Hepatocyte (in vitro differentiated cells): Measurements from ENCODE around the gene UNC13A. TPM values are rescaled to one million over a fixed set of nuclear protein-coding genes. Genes with fewer than 3 reads are reported as not detected.

ENCODE experiments used
- DNase-seq: peaks from one replicate; pipeline ENCODE4 v3.0.0-alpha.2; 2016; ENCODE audit warnings: low spot score
- H2AFZ ChIP-seq: fragments of 200-600 bp; sonication (generic); 2 replicates; pipeline ENCODE4 v1.6.0; 2016; ENCODE audit warnings: antibody characterized with exemption, mild to moderate bottlenecking
- H3K27ac ChIP-seq: fragments of 200-600 bp; sonication (generic); 2 replicates; pipeline ENCODE4 v1.5.1; 2016; ENCODE audit warnings: mild to moderate bottlenecking
- H3K27me3 ChIP-seq: fragments of 200-600 bp; sonication (generic); 2 replicates; pipeline ENCODE4 v1.6.1; 2016
- H3K36me3 ChIP-seq: fragments of 200-600 bp; sonication (generic); replicated peaks from 2 replicates; pipeline ENCODE4 v1.5.1; 2016; ENCODE audit warnings: low read depth; ENCODE audit not compliant: insufficient read depth
- H3K4me1 ChIP-seq: fragments of 200-600 bp; sonication (generic); 2 replicates; pipeline ENCODE4 v1.5.1; 2016; ENCODE audit warnings: mild to moderate bottlenecking, moderate library complexity; ENCODE audit not compliant: insufficient read depth
- H3K4me2 ChIP-seq: fragments of 200-600 bp; sonication (generic); 2 replicates; pipeline ENCODE4 v1.6.0; 2016
- H3K4me3 ChIP-seq: fragments of 200-600 bp; sonication (generic); 2 replicates; pipeline ENCODE4 v1.5.1; 2016; ENCODE audit warnings: mild to moderate bottlenecking
- H3K79me2 ChIP-seq: fragments of 200-600 bp; sonication (generic); 2 replicates; pipeline ENCODE4 v1.6.0; 2017; ENCODE audit warnings: mild to moderate bottlenecking
- H3K9me2 ChIP-seq: fragments of 200-600 bp; sonication (generic); replicated peaks from 2 replicates; pipeline ENCODE4 v1.6.0; 2017; ENCODE audit warnings: mild to moderate bottlenecking; ENCODE audit not compliant: insufficient read depth
- H3K9me3 ChIP-seq: fragments of 200-600 bp; sonication (generic); 2 replicates; pipeline ENCODE4 v1.5.1; 2016; ENCODE audit warnings: low read depth, mild to moderate bottlenecking
- H4K20me1 ChIP-seq: fragments of 200-600 bp; sonication (generic); 2 replicates; pipeline ENCODE4 v1.6.0; 2016; ENCODE audit warnings: mild to moderate bottlenecking; ENCODE audit not compliant: insufficient read depth, poor library complexity, severe bottlenecking
- CTCF ChIP-seq: fragments of 200-600 bp; sonication (generic); IDR thresholded peaks from 2 replicates; pipeline ENCODE4 v1.5.1; 2016; ENCODE audit warnings: antibody characterized with exemption, mild to moderate bottlenecking; ENCODE audit not compliant: poor library complexity
- EZH2 ChIP-seq: fragments of 200-600 bp; sonication (generic); IDR thresholded peaks from 2 replicates; pipeline ENCODE4 v1.6.1; 2016; ENCODE audit warnings: antibody characterized with exemption, mild to moderate bottlenecking, borderline replicate concordance
- EZH2phosphoT487 ChIP-seq: fragments of 200-600 bp; sonication (generic); IDR thresholded peaks from one replicate; pipeline ENCODE4 v1.6.1; 2018; ENCODE audit warnings: antibody characterized with exemption, mild to moderate bottlenecking, low read depth, moderate library complexity; ENCODE audit not compliant: unreplicated experiment, severe bottlenecking
- WGBS: methylation state at CpG from one replicate; pipeline ENCODE4 v1.1.6; 2016; ENCODE audit warnings: low lambda C conversion rate; ENCODE audit errors: missing lambda C conversion rate; 5-methylcytosine and 5-hydroxymethylcytosine counted together
- polyA plus RNA-seq: library from polyadenylated mRNA; unstranded; fragments of >200 nt; fragmentation: Nextera tagmentation; extraction: Ambion mirVana; gene quantifications from 2 replicates; pipeline ENCODE4 v1.2.1, GENCODE V29; 2016
- total RNA-seq: library from RNA; depleted of rRNA; stranded (reverse); fragments of >200 nt; gene quantifications from 2 replicates; pipeline ENCODE4 v1.2.3, GENCODE V29; 2014

Gene UNC13A
- total and polyA plus RNA-seq, 2 experiments from 2014 or later, result 0.10 TPM; not detected in 1

GRCh38 chr19:17676295-17676694, 11.9 kb downstream of the UNC13A start:
- H4K20me1 ChIP-seq, result no peaks in the 10 kb centered on the region
- H3K9me2 ChIP-seq, result no peaks in the 10 kb centered on the region
- peaks cover 31% of the 10 kb centered on the region for H3K27me3 ChIP-seq
- H3K4me2 ChIP-seq, result no peak overlapping the region
- 68% methylated on average over 2 of the region's 2 CpGs for WGBS
- H3K36me3 ChIP-seq, result no peaks in the 10 kb centered on the region
- no peak overlapping the region for H3K4me3 ChIP-seq
- TF ChIP-seq CTCF (no peak), EZH2 (no peak), EZH2phosphoT487 (no peak)
- no peaks in the 10 kb centered on the region for H3K9me3 ChIP-seq
- DNase-seq, result no peak
- H3K27ac ChIP-seq, result no peak overlapping the region
- H3K4me1 ChIP-seq, result no peaks in the 10 kb centered on the region
- no peak overlapping the region for H2AFZ ChIP-seq
- no peaks in the 10 kb centered on the region for H3K79me2 ChIP-seq

- no peak for DNase-seq
- H3K79me2 ChIP-seq, result no peaks in the 10 kb centered on the region
- WGBS, result 86% methylated on average over 19 of the region's 19 CpGs
- H2AFZ ChIP-seq, result no peak overlapping the region
- no peaks in the 10 kb centered on the region for H3K9me3 ChIP-seq
- no peak overlapping the region for H3K4me3 ChIP-seq
- H3K4me1 ChIP-seq, result no peaks in the 10 kb centered on the region
- H3K36me3 ChIP-seq, result no peaks in the 10 kb centered on the region
- H3K4me2 ChIP-seq, result no peak overlapping the region
- H3K27ac ChIP-seq, result no peak overlapping the region
- no peak for TF ChIP-seq EZH2
- TF ChIP-seq EZH2phosphoT487, result no peak
- no peak for TF ChIP-seq CTCF
- peaks cover 15% of the 10 kb centered on the region for H3K27me3 ChIP-seq
- H4K20me1 ChIP-seq, result no peaks in the 10 kb centered on the region
- no peaks in the 10 kb centered on the region for H3K9me2 ChIP-seq
These were observed 14.0 kb downstream of the UNC13A start for GRCh38 chr19:17673937-17674799.

- Histone ChIP-seq H3K27me3 (no peaks in the 10 kb centered on the region), H3K4me1 (no peaks in the 10 kb centered on the region), H3K9me2 (no peaks in the 10 kb centered on the region), H3K4me2 (no peak overlapping the region), H3K27ac (no peak overlapping the region), H3K4me3 (no peak overlapping the region), H2AFZ (no peak overlapping the region), H3K36me3 (no peaks in the 10 kb centered on the region), H3K79me2 (no peaks in the 10 kb centered on the region), H4K20me1 (no peaks in the 10 kb centered on the region), H3K9me3 (no peaks in the 10 kb centered on the region)
- no peak for TF ChIP-seq EZH2
- TF ChIP-seq EZH2phosphoT487, result no peak
- TF ChIP-seq CTCF, result no peak
- DNase-seq, result no peak
- 88% methylated on average over 2 of the region's 2 CpGs for WGBS
These were observed 16.2 kb downstream of the UNC13A start for GRCh38 chr19:17671906-17672305.
